Naive thymus-derived CD4-positive, alpha-beta T cell (primary cell): ENCODE measurements around the gene PPRC1. TPM values are rescaled to one million over a fixed set of nuclear protein-coding genes. Genes with fewer than 3 reads are reported as not detected.

Experiments used
- ATAC-seq: fragments of 150-1000 bp; cut with Tn5 transposase; 2 replicates; pipeline ENCODE4 v1.10.0; 2021; ENCODE audit warnings: mild to moderate bottlenecking, moderate library complexity
- CTCF ChIA-PET: fragments of 350-600 bp; sonication (Branson Sonifier 250); formaldehyde crosslinking; loops from one replicate; lab custom pipeline; 2021; ENCODE audit warnings: antibody characterized with exemption; lab: Charles Lee
- POLR2A ChIA-PET: fragments of 350-600 bp; sonication (Branson Sonifier 250); formaldehyde crosslinking; loops from one replicate; lab custom pipeline; 2021; ENCODE audit warnings: antibody characterized with exemption, inconsistent platforms; lab: Charles Lee
- DNase-seq, 9 donors: peaks; one replicate each; pipeline versions ENCODE4 v3.0.0 to v3.0.0-alpha.2; 2020 to 2022; ENCODE audit warnings: mixed read lengths in 1 of 9
- H3K27ac ChIP-seq: one replicate; pipeline ENCODE4 v1.7.0; 2013; ENCODE audit warnings: mild to moderate bottlenecking, low read depth, low read length, moderate library complexity
- H3K27me3 ChIP-seq, 2 donors: one replicate each; pipeline ENCODE4 v1.7.0; 2013; ENCODE audit warnings: low read length in 2 of 2, mild to moderate bottlenecking in 2 of 2, moderate library complexity in 2 of 2; ENCODE audit not compliant: control insufficient read depth in 2 of 2, insufficient read depth in 2 of 2
- H3K36me3 ChIP-seq, 3 experiments: 1 replicate in 2 of 3; 2 replicates in 1 of 3; pipeline ENCODE4 v1.7.0; 2013; ENCODE audit warnings: low read length in 3 of 3, mild to moderate bottlenecking in 3 of 3, moderate library complexity in 1 of 3; ENCODE audit not compliant: insufficient read depth in 3 of 3, control insufficient read depth in 2 of 3
- H3K4me1 ChIP-seq, 2 donors: one replicate each; pipeline ENCODE4 v1.7.0; 2013; ENCODE audit warnings: low read length in 2 of 2, mild to moderate bottlenecking in 2 of 2, moderate library complexity in 1 of 2; ENCODE audit not compliant: control insufficient read depth in 2 of 2, insufficient read depth in 2 of 2
- H3K4me3 ChIP-seq: 2 replicates; pipeline ENCODE4 v1.7.0; 2013; ENCODE audit warnings: mild to moderate bottlenecking, low read length
- H3K9me3 ChIP-seq, 3 experiments: 1 replicate in 2 of 3; 2 replicates in 1 of 3; pipeline ENCODE4 v1.7.0; 2013; ENCODE audit warnings: low read length in 3 of 3; ENCODE audit not compliant: control insufficient read depth in 2 of 3
- H3K27ac Mint-ChIP-seq, 9 donors: one replicate each; pipeline ENCODE4 v1.8.0; 2020 to 2022; ENCODE audit warnings: mixed read lengths in 9 of 9, mild to moderate bottlenecking in 8 of 9, moderate library complexity in 5 of 9, inconsistent platforms in 2 of 9
- H3K27me3 Mint-ChIP-seq, 5 donors: one replicate each; pipeline ENCODE4 v1.8.0; 2021 to 2022; ENCODE audit warnings: mixed read lengths in 5 of 5, mild to moderate bottlenecking in 1 of 5
- H3K36me3 Mint-ChIP-seq, 5 donors: one replicate each; pipeline ENCODE4 v1.8.0; 2020 to 2022; ENCODE audit warnings: mixed read lengths in 5 of 5, mild to moderate bottlenecking in 3 of 5, inconsistent platforms in 1 of 5
- H3K4me1 Mint-ChIP-seq, 7 donors: one replicate each; pipeline ENCODE4 v1.8.0; 2020 to 2022; ENCODE audit warnings: mixed read lengths in 7 of 7, mild to moderate bottlenecking in 3 of 7, inconsistent platforms in 1 of 7
- H3K4me3 Mint-ChIP-seq, 10 donors: one replicate each; pipeline ENCODE4 v1.8.0; 2020 to 2022; ENCODE audit warnings: mild to moderate bottlenecking in 10 of 10, mixed read lengths in 10 of 10, moderate library complexity in 6 of 10, inconsistent platforms in 2 of 10
- H3K9me3 Mint-ChIP-seq, 11 donors: one replicate each; pipeline ENCODE4 v1.8.0; 2020 to 2022; ENCODE audit warnings: mixed read lengths in 11 of 11, mild to moderate bottlenecking in 4 of 11, inconsistent platforms in 1 of 11, moderate library complexity in 1 of 11
- intact Hi-C, 2 donors: fragments of 100-400 bp; cut with micrococcal nuclease; formaldehyde crosslinking; loops; one replicate each; pipeline ENCODE4 v1.15.1; 2023
- polyA plus RNA-seq, 2 donors: library from polyadenylated mRNA; unstranded; fragments of 300-500 nt; fragmentation: Illumina TruSeq; gene quantifications; one replicate each; pipeline ENCODE4 v1.2.3, GENCODE V29; 2021
- total RNA-seq, 6 experiments: library from RNA in 5 of 6; stranded (reverse) in 5 of 6; gene quantifications; 1 replicate in 5 of 6; 2 replicates in 1 of 6; pipeline ENCODE4 v1.2.3 and lab custom pipeline; 2021 to 2026

Gene PPRC1
- total and polyA plus RNA-seq, 7 experiments from 2014 or later, result 9.7 to 56.5 (median 35.7) TPM

DNA sequence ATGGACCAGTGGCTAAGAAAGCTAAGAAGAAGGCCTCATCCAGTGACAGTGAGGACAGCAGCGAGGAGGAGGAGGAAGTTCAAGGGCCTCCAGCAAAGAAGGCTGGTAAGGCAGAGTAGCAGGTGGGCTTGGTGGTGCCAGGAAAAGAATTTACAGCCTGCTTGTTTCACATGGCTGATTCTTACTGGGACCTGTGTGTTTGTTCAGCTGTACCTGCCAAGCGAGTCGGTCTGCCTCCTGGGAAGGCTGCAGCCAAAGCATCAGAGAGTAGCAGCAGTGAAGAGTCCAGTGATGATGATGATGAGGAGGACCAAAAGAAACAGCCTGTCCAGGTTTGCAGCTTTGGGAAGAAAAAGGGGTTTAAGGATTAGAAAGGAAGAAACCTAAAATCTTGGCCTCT lies 24.4 kb downstream of the PPRC1 start:
- H3K9me3 Mint-ChIP-seq, result no peaks in the 10 kb centered on the region
- DNase-seq (no peak), ATAC-seq (no peak)
- Histone ChIP-seq H3K27ac (no peak overlapping the region), H3K4me3 (no peak overlapping the region), H3K36me3 (peaks cover 33 to 60% (median 45%) of the 10 kb centered on the region in 3 experiments), H3K9me3 (no peaks in the 10 kb centered on the region), H3K4me1 (peaks cover 11 to 12% of the 10 kb centered on the region in 2 donors), H3K27me3 (no peaks in the 10 kb centered on the region)
- H3K4me3 Mint-ChIP-seq, result no peak overlapping the region
- ChIA-PET CTCF (interaction anchor here (1.1 kb wide), 1 partner anchor 26 kb away, joined by 4 read pairs; no protein-coding TSS in a partner anchor), POLR2A (interaction anchor here (0.6 to 1.1 kb wide), 3 partner anchors 32 to 586 kb away, joined by 3 to 5 read pairs (median 3); partner anchors contain the start of gene WBP1L)
- H3K4me1 Mint-ChIP-seq, result peaks cover 21 to 55% (median 39%) of the 10 kb centered on the region in 7 donors
- peak overlapping the region in 2 of 9 donors; percentile 2 to 34 for H3K27ac Mint-ChIP-seq
- peaks cover 0 to under 1% (median 0%) of the 10 kb centered on the region in 5 donors for H3K27me3 Mint-ChIP-seq
- intact Hi-C loops, result no loop called here
- H3K36me3 Mint-ChIP-seq, result peaks cover 18 to 44% (median 35%) of the 10 kb centered on the region in 5 donors

GRCh38 chr10:102159051-102159597 lies 26.3 kb downstream of the PPRC1 start:
- Mint-ChIP-seq H3K27ac (peak overlapping the region in 2 of 9 donors; percentile 25 to 42), H3K36me3 (peaks cover 18 to 50% (median 36%) of the 10 kb centered on the region in 5 donors), H3K4me1 (peaks cover 8 to 36% (median 25%) of the 10 kb centered on the region in 7 donors), H3K9me3 (no peaks in the 10 kb centered on the region), H3K4me3 (no peak overlapping the region), H3K27me3 (no peaks in the 10 kb centered on the region)
- POLR2A ChIA-PET, result no interaction called here
- Histone ChIP-seq H3K27me3 (no peaks in the 10 kb centered on the region), H3K27ac (no peak overlapping the region), H3K4me3 (no peak overlapping the region), H3K36me3 (peaks cover 36 to 77% (median 56%) of the 10 kb centered on the region in 3 experiments), H3K4me1 (peaks cover 0 to 5% of the 10 kb centered on the region in 2 donors), H3K9me3 (no peaks in the 10 kb centered on the region)
- intact Hi-C loops, result no loop called here
- DNase-seq (no peak), ATAC-seq (no peak)
- CTCF ChIA-PET, result interaction anchor here (1.1 kb wide), 1 partner anchor 26 kb away, joined by 3 read pairs; no protein-coding TSS in a partner anchor

DNA sequence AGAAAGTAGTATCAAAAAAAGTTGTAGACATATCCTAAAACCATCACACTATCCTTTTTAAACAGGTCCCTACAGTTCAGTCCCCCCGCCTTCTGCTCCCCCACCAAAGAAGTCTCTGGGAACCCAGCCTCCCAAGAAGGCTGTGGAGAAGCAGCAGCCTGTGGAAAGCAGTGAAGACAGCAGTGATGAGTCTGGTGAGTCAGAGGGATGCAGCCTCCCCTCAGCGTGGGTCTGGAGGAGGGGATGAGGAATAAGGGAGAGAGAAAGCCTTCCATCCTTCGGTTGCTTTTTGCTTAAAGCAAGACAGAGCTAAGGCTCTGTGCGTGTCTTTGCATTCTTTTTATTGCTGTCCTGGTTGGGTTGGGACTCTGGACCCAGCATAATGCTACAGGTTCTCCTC lies 27.0 kb downstream of the PPRC1 start:
- Mint-ChIP-seq H3K36me3 (peaks cover 18 to 50% (median 36%) of the 10 kb centered on the region in 5 donors), H3K4me3 (no peak overlapping the region), H3K9me3 (no peaks in the 10 kb centered on the region), H3K4me1 (peaks cover 5 to 34% (median 21%) of the 10 kb centered on the region in 7 donors), H3K27ac (peak overlapping the region in 1 of 9 donors; percentile 28), H3K27me3 (no peaks in the 10 kb centered on the region)
- ATAC-seq (no peak), DNase-seq (no peak)
- no peak overlapping the region for H3K27ac ChIP-seq
- H3K4me3 ChIP-seq, result no peak overlapping the region
- no peaks in the 10 kb centered on the region for H3K27me3 ChIP-seq
- intact Hi-C loops, result no loop called here
- H3K36me3 ChIP-seq, result peaks cover 36 to 77% (median 56%) of the 10 kb centered on the region in 3 experiments
- no peaks in the 10 kb centered on the region for H3K9me3 ChIP-seq
- POLR2A ChIA-PET, result interaction anchor here (0.9 kb wide), 1 partner anchor 273 kb away, joined by 3 read pairs; the partner anchor contains the start of gene CUEDC2
- H3K4me1 ChIP-seq, result no peaks in the 10 kb centered on the region
- CTCF ChIA-PET, result interaction anchor here (0.6 to 1.1 kb wide), 2 partner anchors 25 to 929 kb away, joined by 3 read pairs; no protein-coding TSS in a partner anchor

- ChIA-PET POLR2A (interaction anchor here (1.2 kb wide), 1 partner anchor 11 kb away, joined by 5 read pairs; the partner anchor contains the start of gene NOLC1), CTCF (no interaction called here)
- Histone ChIP-seq H3K36me3 (peaks cover 28 to 55% (median 47%) of the 10 kb centered on the region in 3 experiments), H3K27me3 (no peaks in the 10 kb centered on the region), H3K9me3 (no peaks in the 10 kb centered on the region), H3K4me1 (no peaks in the 10 kb centered on the region), H3K4me3 (no peak overlapping the region), H3K27ac (no peak overlapping the region)
- no peaks in the 10 kb centered on the region for H3K27me3 Mint-ChIP-seq
- DNase-seq, result no peak
- no peak for ATAC-seq
- peak overlapping the region in 2 of 9 donors; percentile 3 to 51 for H3K27ac Mint-ChIP-seq
- H3K36me3 Mint-ChIP-seq, result peaks cover 11 to 37% (median 21%) of the 10 kb centered on the region in 5 donors
- peaks cover 0 to 13% (median 0%) of the 10 kb centered on the region in 7 donors for H3K4me1 Mint-ChIP-seq
- H3K4me3 Mint-ChIP-seq, result no peak overlapping the region
- intact Hi-C loops, result no loop called here
- no peaks in the 10 kb centered on the region for H3K9me3 Mint-ChIP-seq
Observed at GRCh38 chr10:102163342-102163989, 30.6 kb downstream of the PPRC1 start.

GRCh38 chr10:102167861-102168260 lies 35.0 kb downstream of the PPRC1 start:
- CTCF ChIA-PET, result interaction anchor here (2.2 kb wide), 1 partner anchor 416 kb away, joined by 7 read pairs; no protein-coding TSS in a partner anchor
- DNase-seq (no peak), ATAC-seq (no peak)
- Histone ChIP-seq H3K27ac (no peak overlapping the region), H3K4me1 (peaks cover 0 to 8% of the 10 kb centered on the region in 2 donors), H3K4me3 (no peak overlapping the region), H3K36me3 (peaks cover 0 to 11% (median 5%) of the 10 kb centered on the region in 3 experiments), H3K27me3 (no peaks in the 10 kb centered on the region), H3K9me3 (no peaks in the 10 kb centered on the region)
- Mint-ChIP-seq H3K4me1 (peaks cover 0 to 20% (median 8%) of the 10 kb centered on the region in 7 donors), H3K27ac (no peak overlapping the region), H3K27me3 (peaks cover 0 to 5% (median 0%) of the 10 kb centered on the region in 5 donors), H3K36me3 (peaks cover 0 to 6% (median 5%) of the 10 kb centered on the region in 5 donors), H3K4me3 (peak overlapping the region in 1 of 10 donors; percentile 45), H3K9me3 (no peaks in the 10 kb centered on the region)
- intact Hi-C loops, result no loop called here
- POLR2A ChIA-PET, result no interaction called here

DNA sequence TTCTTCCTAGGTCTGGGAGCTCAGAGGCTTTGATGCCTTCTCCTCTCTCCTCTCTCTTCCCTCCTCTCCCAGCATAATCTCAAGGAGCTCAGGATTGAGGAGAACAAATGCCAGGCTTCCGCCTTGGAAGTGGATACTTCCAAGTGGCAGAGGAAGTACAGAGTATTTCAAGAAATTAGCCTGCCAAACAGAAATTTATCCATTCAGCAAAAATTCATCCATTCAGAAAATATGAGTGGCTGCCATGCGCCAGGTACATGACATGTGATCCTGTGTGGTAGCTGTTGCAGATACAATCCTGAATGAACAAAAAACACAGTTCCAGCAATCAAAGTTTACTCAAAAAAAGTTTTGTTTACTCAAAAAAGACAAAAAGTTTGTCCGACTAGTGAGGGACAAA lies 37.8 kb downstream of the PPRC1 start:
- Mint-ChIP-seq H3K27me3 (peaks cover 0 to 5% (median 0%) of the 10 kb centered on the region in 5 donors), H3K4me3 (peak overlapping the region in 3 of 10 donors; percentile 35 to 64 (median 42)), H3K27ac (no peak overlapping the region), H3K36me3 (no peaks in the 10 kb centered on the region), H3K9me3 (no peaks in the 10 kb centered on the region), H3K4me1 (peaks cover 0 to 12% (median 8%) of the 10 kb centered on the region in 7 donors)
- ChIA-PET CTCF (interaction anchor here (0.6 to 1.8 kb wide), 4 partner anchors 15 to 412 kb away, joined by 3 to 4 read pairs (median 4); no protein-coding TSS in a partner anchor), POLR2A (interaction anchor here (0.6 kb wide), 1 partner anchor 1107 kb away, joined by 4 read pairs; no protein-coding TSS in a partner anchor)
- Histone ChIP-seq H3K36me3 (no peaks in the 10 kb centered on the region), H3K4me3 (no peak overlapping the region), H3K9me3 (no peaks in the 10 kb centered on the region), H3K4me1 (peaks cover 0 to 8% of the 10 kb centered on the region in 2 donors), H3K27me3 (no peaks in the 10 kb centered on the region), H3K27ac (no peak overlapping the region)
- intact Hi-C loops, result no loop called here
- DNase-seq, result no peak
- no peak for ATAC-seq
